HepG2 (cell line): ENCODE results near the gene CTDSP1. TPM values are rescaled to one million over a fixed set of nuclear protein-coding genes. Genes with fewer than 3 reads are reported as not detected.
A peak's percentile ranks its signal among the peaks of the same experiment; 100 is the strongest.

Experiments
- CREB3 ChIP-seq: sonication (generic); formaldehyde crosslinking; IDR thresholded peaks from 2 replicates; pipeline ENCODE4 v1.5.0; 2020; ENCODE audit warnings: missing genetic modification reagents
- CSRNP1 ChIP-seq: sonication (generic); formaldehyde crosslinking; IDR thresholded peaks from 2 replicates; pipeline ENCODE4 v1.8.1; 2023; ENCODE audit warnings: mild to moderate bottlenecking, missing genetic modification reagents
- JDP2 ChIP-seq: sonication (generic); formaldehyde crosslinking; IDR thresholded peaks from 2 replicates; pipeline ENCODE4 v1.8.1; 2022; ENCODE audit warnings: missing genetic modification reagents, borderline replicate concordance
- KDM5B ChIP-seq: sonication (generic); formaldehyde crosslinking; IDR thresholded peaks from 2 replicates; pipeline ENCODE4 v1.4.0; 2020; ENCODE audit warnings: missing genetic modification reagents, mild to moderate bottlenecking, borderline replicate concordance
- KIAA2018 ChIP-seq: sonication (generic); formaldehyde crosslinking; IDR thresholded peaks from 2 replicates; pipeline ENCODE4 v1.5.0; 2020; ENCODE audit warnings: mild to moderate bottlenecking, missing genetic modification reagents, borderline replicate concordance
- NFRKB ChIP-seq: fragments of 450-650 bp; IDR thresholded peaks from 2 replicates; pipeline ENCODE4 v1.6.1; 2017
- SIX1 ChIP-seq: sonication (generic); formaldehyde crosslinking; IDR thresholded peaks from 2 replicates; pipeline ENCODE4 v1.4.0; 2020; ENCODE audit warnings: missing genetic modification reagents, borderline replicate concordance
- ZKSCAN8 ChIP-seq: IDR thresholded peaks from 2 replicates; pipeline ENCODE4 v1.6.1; 2016; ENCODE audit warnings: borderline replicate concordance, missing genetic modification reagents, missing compliant biosample characterization
- ZNF12 ChIP-seq: sonication (generic); formaldehyde crosslinking; IDR thresholded peaks from 2 replicates; pipeline ENCODE4 v1.5.0; 2020; ENCODE audit warnings: missing genetic modification reagents
- ZNF274 ChIP-seq: sonication (generic); formaldehyde crosslinking; IDR thresholded peaks from 2 replicates; pipeline ENCODE4 v1.5.1; 2020; ENCODE audit warnings: mild to moderate bottlenecking, missing genetic modification reagents
- ZNF335 ChIP-seq: sonication (generic); formaldehyde crosslinking; IDR thresholded peaks from 2 replicates; pipeline ENCODE4 v1.4.0; 2020; ENCODE audit warnings: missing genetic modification reagents
- ZNF563 ChIP-seq: sonication (generic); formaldehyde crosslinking; IDR thresholded peaks from 2 replicates; pipeline ENCODE4 v1.8.0; 2022; ENCODE audit warnings: mild to moderate bottlenecking, moderate library complexity, missing genetic modification reagents
- ZNF704 ChIP-seq: sonication (generic); formaldehyde crosslinking; IDR thresholded peaks from 2 replicates; pipeline ENCODE4 v1.8.1; 2023; ENCODE audit warnings: mild to moderate bottlenecking, inconsistent platforms, moderate library complexity, missing genetic modification reagents, borderline replicate concordance
- ZNF839 ChIP-seq: sonication (generic); formaldehyde crosslinking; IDR thresholded peaks from 2 replicates; pipeline ENCODE4 v1.4.0; 2020; ENCODE audit warnings: missing genetic modification reagents, mild to moderate bottlenecking, borderline replicate concordance
- ZNF883 ChIP-seq: sonication (generic); formaldehyde crosslinking; IDR thresholded peaks from 2 replicates; pipeline ENCODE4 v1.5.1; 2020; ENCODE audit warnings: mild to moderate bottlenecking, missing genetic modification reagents; ENCODE audit errors: not compliant biosample characterization
- polyA plus RNA-seq, 8 experiments: library from polyadenylated mRNA; depleted of rRNA in 3 of 8; stranded (reverse) in 7 of 8; unstranded in 1 of 8; fragments of >200 nt; fragmentation: Illumina TruSeq in 4 of 8; extraction: Trizol in 4 of 8; gene quantifications; 2 replicates each; pipeline versions ENCODE4 v1.2.1 to v1.2.3, GENCODE V29; 2011 to 2016; ENCODE audit warnings: low read depth in 4 of 8, missing spikeins in 1 of 8, mixed read lengths in 1 of 8; ENCODE audit not compliant: insufficient read depth in 1 of 8
- total RNA-seq, 5 experiments: library from RNA; depleted of rRNA; stranded (reverse); fragments of >200 nt; fragmentation: Illumina TruSeq; extraction: Trizol; gene quantifications; 2 replicates each; pipeline ENCODE4 v1.2.3, GENCODE V29; 2016; ENCODE audit warnings: low read depth in 1 of 5

Gene CTDSP1
- total and polyA plus RNA-seq, 2 of the 13 experiments (the other 11 are each of a cell fraction or from before 2014, with no cell fraction given), result 91.0 to 268 TPM

- TF ChIP-seq KIAA2018 (CRISPR knock-in tag) (no peak), KDM5B (CRISPR knock-in tag) (no peak; the same call in 1 of the 2 replicates), ZNF12 (CRISPR knock-in tag) (0 out of 2 replicates have a peak, but pooled peaks have one; percentile 9), ZNF883 (CRISPR knock-in tag) (no peak), NFRKB (no peak), ZNF335 (CRISPR knock-in tag) (no peak), ZNF704 (CRISPR knock-in tag) (peak; percentile 4; the same call in 1 of the 2 replicates), JDP2 (CRISPR knock-in tag) (no peak), CREB3 (CRISPR knock-in tag) (no peak), ZKSCAN8 (CRISPR knock-in tag) (no peak; the same call in 1 of the 2 replicates), ZNF563 (CRISPR knock-in tag) (0 out of 2 replicates have a peak, but pooled peaks have one; percentile 29), SIX1 (CRISPR knock-in tag) (0 out of 2 replicates have a peak, but pooled peaks have one; percentile 8), ZNF274 (CRISPR knock-in tag) (peak; percentile 88; the same call in 1 of the 2 replicates), CSRNP1 (CRISPR knock-in tag) (peak; percentile 62; the same call in 1 of the 2 replicates), ZNF839 (CRISPR knock-in tag) (0 out of 2 replicates have a peak, but pooled peaks have one; percentile 17)
Measured at GRCh38 chr2:218405746-218406208, 6.1 kb downstream of the CTDSP1 start (continued).
